OCI-LY1 (cell line): ENCODE data around the gene ATXN1.

Experiments
- H2AFZ ChIP-seq: fragments of 200-600 bp; sonication (generic), shearing (Covaris generic); 2 replicates; pipeline ENCODE4 v1.6.0; 2014; ENCODE audit warnings: antibody characterized with exemption, mild to moderate bottlenecking, low read length
- H3F3A ChIP-seq: fragments of 200-600 bp; sonication (generic), shearing (Covaris generic); 2 replicates; pipeline ENCODE4 v1.6.0; 2014; ENCODE audit warnings: mild to moderate bottlenecking, antibody characterized with exemption, low read length, moderate library complexity; ENCODE audit not compliant: insufficient read depth
- H3K27ac ChIP-seq: fragments of 200-600 bp; sonication (generic); 2 replicates; pipeline ENCODE4 v1.5.1; 2014; ENCODE audit warnings: low read length, mixed run types, mild to moderate bottlenecking, low read depth; ENCODE audit not compliant: poor library complexity, severe bottlenecking
- H3K27me3 ChIP-seq: fragments of 200-600 bp; sonication (generic); 2 replicates; pipeline ENCODE4 v1.6.0; 2014; ENCODE audit warnings: antibody characterized with exemption, mild to moderate bottlenecking, low read length, moderate library complexity; ENCODE audit not compliant: insufficient read depth
- H3K36me3 ChIP-seq: fragments of 200-600 bp; sonication (generic); 2 replicates; pipeline ENCODE4 v1.6.1; 2014; ENCODE audit warnings: mild to moderate bottlenecking, antibody characterized with exemption, low read length, moderate library complexity, mixed read lengths; ENCODE audit not compliant: insufficient read depth
- H3K4me1 ChIP-seq: fragments of 200-600 bp; sonication (generic); 2 replicates; pipeline ENCODE4 v1.5.1; 2014; ENCODE audit warnings: mild to moderate bottlenecking, low read length, moderate library complexity; ENCODE audit not compliant: insufficient read depth, severe bottlenecking
- H3K4me2 ChIP-seq: fragments of 200-600 bp; sonication (generic), shearing (Covaris generic); 2 replicates; pipeline ENCODE4 v1.6.1; 2014; ENCODE audit warnings: low read length
- H3K4me3 ChIP-seq: fragments of 200-600 bp; sonication (generic); 2 replicates; pipeline ENCODE4 v1.5.1; 2014; ENCODE audit warnings: low read length, low read depth, mild to moderate bottlenecking, mixed read lengths; ENCODE audit not compliant: poor library complexity, severe bottlenecking
- H3K79me2 ChIP-seq: fragments of 200-600 bp; shearing (Covaris generic); 2 replicates; pipeline ENCODE4 v1.6.1; 2016; ENCODE audit warnings: mixed run types, low read length, mixed read lengths; ENCODE audit not compliant: insufficient read depth
- H3K9ac ChIP-seq: fragments of 200-600 bp; sonication (generic), shearing (Covaris generic); 2 replicates; pipeline ENCODE4 v1.6.1; 2014; ENCODE audit warnings: mild to moderate bottlenecking, low read length, mixed read lengths
- H3K9me2 ChIP-seq: fragments of 200-600 bp; sonication (generic), shearing (Covaris generic); 2 replicates; pipeline ENCODE4 v1.6.1; 2014; ENCODE audit warnings: low read depth, mild to moderate bottlenecking, low read length, mixed read lengths
- H3K9me3 ChIP-seq: fragments of 200-600 bp; shearing (Covaris generic); 2 replicates; pipeline ENCODE4 v1.6.1; 2014; ENCODE audit warnings: low read length, mixed read lengths
- H4K20me1 ChIP-seq: fragments of 200-600 bp; sonication (generic), shearing (Covaris generic); 2 replicates; pipeline ENCODE4 v1.6.0; 2016; ENCODE audit warnings: mild to moderate bottlenecking, low read length; ENCODE audit not compliant: insufficient read depth
- EZH2 ChIP-seq: fragments of 200-600 bp; sonication (generic), shearing (Covaris generic); IDR thresholded peaks from 2 replicates; pipeline ENCODE4 v1.8.0; 2017; ENCODE audit warnings: borderline replicate concordance, mixed run types, mild to moderate bottlenecking, antibody characterized with exemption, low read length, moderate library complexity, mixed read lengths
- TF ChIP-seq, protein P1 (sequence below): fragments of 200-600 bp; sonication (generic), shearing (Covaris generic); IDR thresholded peaks from 2 replicates; pipeline ENCODE4 v1.5.1; 2017; ENCODE audit warnings: mild to moderate bottlenecking, antibody characterized with exemption, low read length, moderate library complexity, mixed read lengths

Gene ATXN1

DNA sequence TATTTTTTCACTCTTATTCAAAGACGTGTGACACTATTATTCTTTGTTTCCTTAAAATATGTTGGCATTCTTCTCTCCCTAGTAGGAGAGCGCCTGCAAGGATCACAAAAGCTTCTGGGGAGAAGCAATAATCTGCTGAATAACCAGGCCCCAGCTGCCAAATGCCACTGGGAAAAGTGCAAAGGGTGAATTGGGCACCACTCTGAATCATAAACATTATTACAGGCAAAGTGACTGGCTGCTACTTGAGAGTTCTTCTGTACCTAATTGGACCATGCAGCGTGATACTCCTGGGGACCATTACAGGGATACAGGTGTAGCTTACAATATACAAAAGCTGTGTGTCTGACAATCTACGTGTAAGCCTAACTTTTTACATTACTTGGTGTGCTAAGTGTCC lies 152.8 kb downstream of the ATXN1 start:
- no peak overlapping the region for H2AFZ ChIP-seq
- TF ChIP-seq, protein P1, sequence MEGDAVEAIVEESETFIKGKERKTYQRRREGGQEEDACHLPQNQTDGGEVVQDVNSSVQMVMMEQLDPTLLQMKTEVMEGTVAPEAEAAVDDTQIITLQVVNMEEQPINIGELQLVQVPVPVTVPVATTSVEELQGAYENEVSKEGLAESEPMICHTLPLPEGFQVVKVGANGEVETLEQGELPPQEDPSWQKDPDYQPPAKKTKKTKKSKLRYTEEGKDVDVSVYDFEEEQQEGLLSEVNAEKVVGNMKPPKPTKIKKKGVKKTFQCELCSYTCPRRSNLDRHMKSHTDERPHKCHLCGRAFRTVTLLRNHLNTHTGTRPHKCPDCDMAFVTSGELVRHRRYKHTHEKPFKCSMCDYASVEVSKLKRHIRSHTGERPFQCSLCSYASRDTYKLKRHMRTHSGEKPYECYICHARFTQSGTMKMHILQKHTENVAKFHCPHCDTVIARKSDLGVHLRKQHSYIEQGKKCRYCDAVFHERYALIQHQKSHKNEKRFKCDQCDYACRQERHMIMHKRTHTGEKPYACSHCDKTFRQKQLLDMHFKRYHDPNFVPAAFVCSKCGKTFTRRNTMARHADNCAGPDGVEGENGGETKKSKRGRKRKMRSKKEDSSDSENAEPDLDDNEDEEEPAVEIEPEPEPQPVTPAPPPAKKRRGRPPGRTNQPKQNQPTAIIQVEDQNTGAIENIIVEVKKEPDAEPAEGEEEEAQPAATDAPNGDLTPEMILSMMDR, result no peak
- TF ChIP-seq EZH2, result no peak
- H3K79me2 ChIP-seq, result no peaks in the 10 kb centered on the region
- H3K4me2 ChIP-seq, result no peak overlapping the region
- H3F3A ChIP-seq, result no peaks in the 10 kb centered on the region
- no peaks in the 10 kb centered on the region for H3K36me3 ChIP-seq
- H3K27ac ChIP-seq, result no peak overlapping the region
- no peak overlapping the region for H3K4me3 ChIP-seq
- H3K9me3 ChIP-seq, result no peaks in the 10 kb centered on the region
- H3K9me2 ChIP-seq, result no peaks in the 10 kb centered on the region
- H4K20me1 ChIP-seq, result no peaks in the 10 kb centered on the region
- H3K4me1 ChIP-seq, result no peaks in the 10 kb centered on the region
- H3K27me3 ChIP-seq, result no peaks in the 10 kb centered on the region
- H3K9ac ChIP-seq, result no peak overlapping the region

DNA sequence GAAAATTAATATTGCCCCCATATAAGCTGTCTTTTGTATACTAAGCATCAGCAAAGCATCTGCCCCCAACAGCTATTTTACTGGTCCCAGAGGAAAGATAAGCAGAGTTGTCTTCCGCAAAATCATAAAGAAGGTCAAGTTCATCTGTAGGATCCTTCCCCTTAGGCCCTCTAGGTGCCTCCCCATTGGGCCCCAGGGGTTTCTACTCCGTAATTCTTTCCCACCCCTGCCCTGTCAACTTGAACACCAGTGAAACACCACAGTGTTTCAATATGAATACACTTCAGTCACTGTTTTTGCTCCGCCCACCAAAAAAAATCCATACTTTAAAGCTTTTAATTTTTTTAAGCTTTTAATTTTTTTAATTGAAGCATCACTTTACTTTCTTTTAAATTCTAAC lies 159.2 kb downstream of the ATXN1 start:
- Histone ChIP-seq H3K4me2 (no peak overlapping the region), H3K9ac (no peak overlapping the region), H3K4me1 (no peaks in the 10 kb centered on the region), H3K36me3 (no peaks in the 10 kb centered on the region), H2AFZ (no peak overlapping the region), H3K9me3 (no peaks in the 10 kb centered on the region), H3F3A (no peaks in the 10 kb centered on the region), H3K4me3 (no peak overlapping the region), H3K27me3 (no peaks in the 10 kb centered on the region), H3K79me2 (no peaks in the 10 kb centered on the region), H3K27ac (no peak overlapping the region), H4K20me1 (no peaks in the 10 kb centered on the region), H3K9me2 (no peaks in the 10 kb centered on the region)
- no peak for TF ChIP-seq EZH2
- TF ChIP-seq, protein P1, result no peak

DNA sequence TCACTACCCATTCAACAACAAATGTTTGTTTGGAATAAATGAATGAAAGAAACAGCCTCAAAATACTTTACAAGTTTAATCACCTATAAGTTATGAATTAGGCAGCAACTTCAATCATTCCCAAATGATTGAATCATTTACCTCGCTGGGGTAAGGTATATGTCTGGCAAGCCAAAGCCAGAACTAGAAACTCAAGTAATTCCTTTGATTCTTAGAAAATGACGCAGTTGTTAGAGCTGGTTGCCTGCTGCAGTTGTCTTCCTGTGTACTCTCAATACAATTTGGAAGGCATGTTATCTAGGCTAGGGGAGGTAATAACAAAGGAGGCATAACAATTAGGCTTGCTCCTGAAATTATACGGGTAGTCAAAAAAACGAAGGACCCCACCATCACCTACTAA lies 160.6 kb downstream of the ATXN1 start:
- Histone ChIP-seq H3F3A (no peaks in the 10 kb centered on the region), H3K4me1 (no peaks in the 10 kb centered on the region), H3K9me3 (no peaks in the 10 kb centered on the region), H3K79me2 (no peaks in the 10 kb centered on the region), H3K27me3 (no peaks in the 10 kb centered on the region), H3K27ac (no peak overlapping the region), H4K20me1 (no peaks in the 10 kb centered on the region), H3K4me2 (no peak overlapping the region), H3K9ac (no peak overlapping the region), H3K9me2 (no peaks in the 10 kb centered on the region), H3K36me3 (no peaks in the 10 kb centered on the region), H3K4me3 (no peak overlapping the region), H2AFZ (no peak overlapping the region)
- no peak for TF ChIP-seq EZH2
- TF ChIP-seq, protein P1, result no peak
